ENCODE data around the gene CLRN1. TPM values are rescaled to one million over a fixed set of nuclear protein-coding genes. Genes with fewer than 3 reads are reported as not detected.

The CLRN1 gene
- total and polyA plus RNA-seq, 2 of the 13 experiments (the other 11 are each of a cell fraction or from before 2014, with no cell fraction given): not detected

DNA sequence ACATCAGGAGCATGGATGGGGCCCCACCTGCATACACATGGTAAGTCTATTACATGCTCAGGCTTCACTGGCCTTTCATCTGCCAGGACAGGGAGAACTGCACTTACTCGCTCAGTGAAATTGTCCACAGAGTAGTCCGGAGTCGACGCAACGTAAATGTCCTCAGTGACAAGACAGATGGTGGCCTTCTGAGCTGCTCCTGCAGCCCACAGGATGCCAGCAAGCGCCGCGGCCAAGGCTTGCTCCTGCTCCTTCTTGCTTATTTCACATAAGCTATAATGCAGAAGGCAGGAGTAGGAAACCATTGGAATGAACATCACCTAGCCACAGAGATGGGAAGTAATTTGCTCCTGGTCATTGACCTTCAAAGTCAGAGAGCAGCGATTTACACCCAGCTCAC is 81.7 kb downstream of the CLRN1 start:
- Histone ChIP-seq H3K9me3 (ENCODE audit: low read length) (no peaks in the 10 kb centered on the region), H3K27ac (ENCODE audit: extremely low read length, insufficient read depth, low read length) (no peak overlapping the region), H3K4me1 (ENCODE audit: insufficient read depth, low read length) (no peaks in the 10 kb centered on the region), H3K79me2 (ENCODE audit: insufficient read depth, low read length) (no peaks in the 10 kb centered on the region), H2AFZ (ENCODE audit: low read length) (no peak overlapping the region), H4K20me1 (ENCODE audit: insufficient read depth, low read length) (no peaks in the 10 kb centered on the region), H3K4me3 (replicated peaks in 1 of 3; ENCODE audit: insufficient read depth in 1 of 3, low read depth in 2 of 3, low read length in 3 of 3) (no peak overlapping the region), H3K9ac (ENCODE audit: insufficient read depth, low read depth, low read length) (no peak overlapping the region), H3K36me3 (replicated peaks in 1 of 2; ENCODE audit: control insufficient read depth in 1 of 2, insufficient read depth in 2 of 2, low read length in 2 of 2) (no peaks in the 10 kb centered on the region), H3K27me3 (ENCODE audit: control insufficient read depth in 1 of 2, insufficient read depth in 2 of 2, low read length in 2 of 2) (peaks cover 0 to 3% of the 10 kb centered on the region in 2 experiments; a peak in 1 of 5 replicates), H3K4me2 (ENCODE audit: low read depth, low read length) (no peak overlapping the region)
- FAIRE-seq (no peak), ATAC-seq (no peak), DNase-seq (ENCODE audit: low spot score) (no peak)
- 49% methylated on average over 7 of the region's 9 CpGs for WGBS (ENCODE audit: low lambda C conversion rate)
- BruUV-seq (replicated peaks): no TSS peak
- intact Hi-C loops (cut with micrococcal nuclease; ENCODE audit: unreplicated experiment) (no loop called here), in situ Hi-C loops (cut with HindIII; ENCODE audit: extremely low pct_ligation_motif_present, low pct_unique_long_range_greater_than_20kb) (no loop called here)
- TF ChIP-seq MXI1 (IDR thresholded peaks at IDR 0.05; ENCODE audit: borderline replicate concordance, low read depth, low read length) (no peak), IKZF4 (CRISPR knock-in tag; IDR thresholded peaks at IDR 0.05; ENCODE audit: borderline replicate concordance, low read depth, not compliant biosample characterization) (no peak), NFATC3 (CRISPR knock-in tag; IDR thresholded peaks at IDR 0.05) (no peak), ZNF781 (CRISPR knock-in tag; IDR thresholded peaks at IDR 0.05; ENCODE audit: borderline replicate concordance, not compliant biosample characterization) (no peak), ASH2L (IDR thresholded peaks at IDR 0.05; ENCODE audit: insufficient read length, low read depth, low read length) (no peak)
- TF ChIP-seq, protein P1, sequence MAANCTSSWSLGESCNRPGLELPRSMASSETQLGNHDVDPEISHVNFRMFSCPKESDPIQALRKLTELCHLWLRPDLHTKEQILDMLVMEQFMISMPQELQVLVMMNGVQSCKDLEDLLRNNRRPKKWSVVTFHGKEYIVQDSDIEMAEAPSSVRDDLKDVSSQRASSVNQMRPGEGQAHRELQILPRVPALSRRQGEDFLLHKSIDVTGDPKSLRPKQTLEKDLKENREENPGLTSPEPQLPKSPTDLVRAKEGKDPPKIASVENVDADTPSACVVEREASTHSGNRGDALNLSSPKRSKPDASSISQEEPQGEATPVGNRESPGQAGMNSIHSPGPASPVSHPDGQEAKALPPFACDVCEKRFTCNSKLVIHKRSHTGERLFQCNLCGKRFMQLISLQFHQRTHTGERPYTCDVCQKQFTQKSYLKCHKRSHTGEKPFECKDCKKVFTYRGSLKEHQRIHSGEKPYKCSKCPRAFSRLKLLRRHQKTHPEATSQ (CRISPR knock-in tag; IDR thresholded peaks at IDR 0.05; ENCODE audit: borderline replicate concordance): no peak
- TF ChIP-seq, protein P2, sequence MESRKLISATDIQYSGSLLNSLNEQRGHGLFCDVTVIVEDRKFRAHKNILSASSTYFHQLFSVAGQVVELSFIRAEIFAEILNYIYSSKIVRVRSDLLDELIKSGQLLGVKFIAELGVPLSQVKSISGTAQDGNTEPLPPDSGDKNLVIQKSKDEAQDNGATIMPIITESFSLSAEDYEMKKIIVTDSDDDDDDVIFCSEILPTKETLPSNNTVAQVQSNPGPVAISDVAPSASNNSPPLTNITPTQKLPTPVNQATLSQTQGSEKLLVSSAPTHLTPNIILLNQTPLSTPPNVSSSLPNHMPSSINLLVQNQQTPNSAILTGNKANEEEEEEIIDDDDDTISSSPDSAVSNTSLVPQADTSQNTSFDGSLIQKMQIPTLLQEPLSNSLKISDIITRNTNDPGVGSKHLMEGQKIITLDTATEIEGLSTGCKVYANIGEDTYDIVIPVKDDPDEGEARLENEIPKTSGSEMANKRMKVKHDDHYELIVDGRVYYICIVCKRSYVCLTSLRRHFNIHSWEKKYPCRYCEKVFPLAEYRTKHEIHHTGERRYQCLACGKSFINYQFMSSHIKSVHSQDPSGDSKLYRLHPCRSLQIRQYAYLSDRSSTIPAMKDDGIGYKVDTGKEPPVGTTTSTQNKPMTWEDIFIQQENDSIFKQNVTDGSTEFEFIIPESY (CRISPR knock-in tag; IDR thresholded peaks at IDR 0.05): no peak
- ChIA-PET POLR2A (no interaction called here), CTCF (ENCODE audit: low intra/inter-chr PET ratio, low total read pairs) (no interaction called here)

All from HepG2 (cell line).